ENCODE data around the gene TAOK3. TPM values are rescaled to one million over a fixed set of nuclear protein-coding genes. Genes with fewer than 3 reads are reported as not detected.

The TAOK3 gene
- total and polyA plus RNA-seq, 10 of the 15 experiments (the other 5 are each of a cell fraction or from before 2014, with no cell fraction given): 41.3 to 131 (median 57.8) TPM

DNA sequence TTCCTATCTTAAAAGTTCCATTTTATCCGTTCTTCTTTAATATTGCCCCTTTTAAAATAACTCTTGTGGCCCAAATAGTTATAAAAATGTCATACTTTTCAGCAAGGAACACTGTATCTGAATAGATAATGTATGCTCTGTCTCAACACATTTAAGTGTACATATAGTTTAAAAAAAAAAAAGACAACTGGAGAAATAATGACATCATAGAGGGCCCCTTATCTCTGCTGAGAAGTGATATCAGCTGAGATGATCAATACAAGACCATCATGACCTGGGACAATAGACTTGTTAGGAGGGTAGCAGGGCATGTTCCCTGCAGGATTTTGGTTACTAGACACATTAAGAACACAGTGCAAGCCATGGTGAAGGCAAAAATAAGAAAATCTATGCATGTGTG lies 159.3 kb downstream of the TAOK3 start (continued):
- TF ChIP-seq RELB (IDR thresholded peaks at IDR 0.05; ENCODE audit: low read depth): no peak
- no peak for TF ChIP-seq BRCA1 (IDR thresholded peaks at IDR 0.05; ENCODE audit: low read depth, low read length)

GRCh38 chr12:118212606-118213005 lies 160.1 kb downstream of the TAOK3 start:
- Histone ChIP-seq H3K9me3 (replicated peaks; ENCODE audit: control insufficient read depth, insufficient read depth, low read length) (no peaks in the 10 kb centered on the region), H3K4me3 (no peak overlapping the region), H3K36me3 (ENCODE audit: control insufficient read depth in 2 of 2, insufficient read depth in 2 of 2, low read length in 1 of 2) (peaks cover 1 to 10% of the 10 kb centered on the region in 2 experiments; a peak in 3 of 4 replicates), H4K20me1 (ENCODE audit: control insufficient read depth, insufficient read depth) (no peaks in the 10 kb centered on the region), H2AFZ (ENCODE audit: control insufficient read depth, low read depth, low read length) (no peak overlapping the region), H3K27me3 (replicated peaks in 1 of 2; ENCODE audit: control insufficient read depth in 2 of 2, insufficient read depth in 2 of 2, low read length in 1 of 2) (no peaks in the 10 kb centered on the region), H3K9ac (ENCODE audit: control insufficient read depth, insufficient read depth, low read length) (no peak overlapping the region), H3K79me2 (ENCODE audit: control insufficient read depth, insufficient read depth, low read length) (no peaks in the 10 kb centered on the region), H3K4me1 (ENCODE audit: control insufficient read depth, insufficient read depth, low read length) (no peaks in the 10 kb centered on the region), H3K27ac (ENCODE audit: control insufficient read depth, insufficient read depth) (no peak overlapping the region), H3K4me2 (ENCODE audit: control insufficient read depth, insufficient read depth) (no peak overlapping the region)
- FAIRE-seq (no peak), DNase-seq (ENCODE audit: low read depth, low spot score) (no peak), ATAC-seq (no peak)
- ChIA-PET RAD21 (ENCODE audit: unreplicated experiment) (no interaction called here), POLR2A (no interaction called here), CTCF (interaction anchor here (0.6 to 1.2 kb wide), 2 partner anchors 9 to 165 kb away, joined by 3 read pairs; no protein-coding TSS in a partner anchor), SMC1A (ENCODE audit: uncharacterized antibody, unreplicated experiment) (interaction anchor here (1.6 to 1.7 kb wide), 2 partner anchors 62 to 161 kb away, joined by 3 to 5 read pairs; partner anchors contain the start of gene TAOK3)
- intact Hi-C loops (cut with micrococcal nuclease; ENCODE audit: unreplicated experiment): no loop called here
- WGBS (ENCODE audit: insufficient coverage, insufficient replicate concordance, low lambda C conversion rate, missing lambda C conversion rate): 94% methylated on average over 2 of the region's 2 CpGs
- no TSS peak for BruUV-seq (replicated peaks)
- in situ Hi-C loops (cut with MboI): no loop called here
- no peak for TF ChIP-seq BACH1 (IDR thresholded peaks at IDR 0.05; ENCODE audit: borderline replicate concordance)
- TF ChIP-seq CBX3 (IDR thresholded peaks at IDR 0.05; ENCODE audit: borderline replicate concordance, low read depth): no peak
- TF ChIP-seq, protein P1, sequence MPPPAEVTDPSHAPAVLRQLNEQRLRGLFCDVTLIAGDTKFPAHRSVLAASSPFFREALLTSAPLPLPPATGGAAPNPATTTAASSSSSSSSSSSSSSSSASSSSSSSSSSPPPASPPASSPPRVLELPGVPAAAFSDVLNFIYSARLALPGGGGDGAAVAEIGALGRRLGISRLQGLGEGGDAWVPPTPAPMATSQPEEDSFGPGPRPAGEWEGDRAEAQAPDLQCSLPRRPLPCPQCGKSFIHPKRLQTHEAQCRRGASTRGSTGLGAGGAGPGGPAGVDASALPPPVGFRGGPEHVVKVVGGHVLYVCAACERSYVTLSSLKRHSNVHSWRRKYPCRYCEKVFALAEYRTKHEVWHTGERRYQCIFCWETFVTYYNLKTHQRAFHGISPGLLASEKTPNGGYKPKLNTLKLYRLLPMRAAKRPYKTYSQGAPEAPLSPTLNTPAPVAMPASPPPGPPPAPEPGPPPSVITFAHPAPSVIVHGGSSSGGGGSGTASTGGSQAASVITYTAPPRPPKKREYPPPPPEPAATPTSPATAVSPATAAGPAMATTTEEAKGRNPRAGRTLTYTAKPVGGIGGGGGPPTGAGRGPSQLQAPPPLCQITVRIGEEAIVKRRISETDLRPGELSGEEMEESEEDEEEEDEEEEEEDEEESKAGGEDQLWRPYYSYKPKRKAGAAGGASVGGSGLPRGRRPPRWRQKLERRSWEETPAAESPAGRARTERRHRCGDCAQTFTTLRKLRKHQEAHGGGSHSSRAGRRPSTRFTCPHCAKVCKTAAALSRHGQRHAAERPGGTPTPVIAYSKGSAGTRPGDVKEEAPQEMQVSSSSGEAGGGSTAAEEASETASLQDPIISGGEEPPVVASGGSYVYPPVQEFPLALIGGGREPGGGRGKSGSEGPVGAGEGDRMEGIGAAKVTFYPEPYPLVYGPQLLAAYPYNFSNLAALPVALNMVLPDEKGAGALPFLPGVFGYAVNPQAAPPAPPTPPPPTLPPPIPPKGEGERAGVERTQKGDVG (CRISPR knock-in tag; IDR thresholded peaks at IDR 0.05): no peak
- no peak for TF ChIP-seq SUZ12 (IDR thresholded peaks at IDR 0.05; ENCODE audit: unreplicated experiment)
- TF ChIP-seq, protein P2, sequence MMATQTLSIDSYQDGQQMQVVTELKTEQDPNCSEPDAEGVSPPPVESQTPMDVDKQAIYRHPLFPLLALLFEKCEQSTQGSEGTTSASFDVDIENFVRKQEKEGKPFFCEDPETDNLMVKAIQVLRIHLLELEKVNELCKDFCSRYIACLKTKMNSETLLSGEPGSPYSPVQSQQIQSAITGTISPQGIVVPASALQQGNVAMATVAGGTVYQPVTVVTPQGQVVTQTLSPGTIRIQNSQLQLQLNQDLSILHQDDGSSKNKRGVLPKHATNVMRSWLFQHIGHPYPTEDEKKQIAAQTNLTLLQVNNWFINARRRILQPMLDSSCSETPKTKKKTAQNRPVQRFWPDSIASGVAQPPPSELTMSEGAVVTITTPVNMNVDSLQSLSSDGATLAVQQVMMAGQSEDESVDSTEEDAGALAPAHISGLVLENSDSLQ (IDR thresholded peaks at IDR 0.05): no peak
- TF ChIP-seq NFXL1 (IDR thresholded peaks at IDR 0.05; ENCODE audit: borderline replicate concordance): no peak
- TF ChIP-seq ATF7 (IDR thresholded peaks at IDR 0.05; ENCODE audit: low read depth): no peak
- TF ChIP-seq POLR2A (IDR thresholded peaks at IDR 0.05; ENCODE audit: low read depth, low read length): no peak
- TF ChIP-seq SMC3 (IDR thresholded peaks at IDR 0.05; ENCODE audit: borderline replicate concordance, low read length): no peak
